OCI-LY3 (cell line): Measurements from ENCODE around the gene MOCOS.

ENCODE experiments used
- H2AFZ ChIP-seq: fragments of 200-600, 300-600 bp; shearing (Covaris generic); 2 replicates; pipeline ENCODE4 v1.6.0; 2014; ENCODE audit warnings: antibody characterized with exemption, low read depth, low read length
- H3K27ac ChIP-seq: fragments of 200-600, 300-600 bp; sonication (generic); 2 replicates; pipeline ENCODE4 v1.5.1; 2014; ENCODE audit warnings: mild to moderate bottlenecking, low read length, moderate library complexity, mixed read lengths
- H3K27me3 ChIP-seq: fragments of 200-600, 300-600 bp; sonication (generic); 2 replicates; pipeline ENCODE4 v1.6.1; 2014; ENCODE audit warnings: low read depth, low read length, mixed read lengths
- H3K36me3 ChIP-seq: fragments of 200-600, 300-600 bp; sonication (generic); replicated peaks from 2 replicates; pipeline ENCODE3; 2014; ENCODE audit warnings: low read depth, low read length, mixed read lengths
- H3K4me1 ChIP-seq: fragments of 300-600, 200-600 bp; sonication (generic); 2 replicates; pipeline ENCODE4 v1.6.1; 2014; ENCODE audit warnings: low read length, mixed read lengths
- H3K4me2 ChIP-seq: fragments of 200-600, 300-600 bp; sonication (generic); 2 replicates; pipeline ENCODE4 v1.6.1; 2014; ENCODE audit warnings: low read length, mixed read lengths
- H3K4me3 ChIP-seq: fragments of 300-600, 200-600 bp; sonication (generic); 2 replicates; pipeline ENCODE4 v1.5.1; 2014; ENCODE audit warnings: antibody characterized with exemption, mild to moderate bottlenecking, low read length, moderate library complexity
- H3K79me2 ChIP-seq: fragments of 300-600, 200-600 bp; shearing (Covaris generic); 2 replicates; pipeline ENCODE4 v1.6.1; 2014; ENCODE audit warnings: mild to moderate bottlenecking, low read length, mixed read lengths
- H3K9ac ChIP-seq: fragments of 300-600, 200-600 bp; shearing (Covaris generic); 2 replicates; pipeline ENCODE4 v1.6.0; 2014; ENCODE audit warnings: mild to moderate bottlenecking, low read length, moderate library complexity
- H3K9me3 ChIP-seq: fragments of 200-600, 300-600 bp; shearing (Covaris generic); 2 replicates; pipeline ENCODE4 v1.6.1; 2014; ENCODE audit warnings: low read length, mixed read lengths; ENCODE audit not compliant: insufficient read depth
- H4K20me1 ChIP-seq: fragments of 200-600, 300-600 bp; sonication (generic); 2 replicates; pipeline ENCODE4 v1.6.1; 2016; ENCODE audit warnings: low read length, mixed read lengths; ENCODE audit not compliant: insufficient read depth
- CTCF ChIP-seq: fragments of 200-600, 300-600 bp; sonication (generic); IDR thresholded peaks from 2 replicates; pipeline ENCODE4 v1.5.1; 2014; ENCODE audit warnings: antibody characterized with exemption, low read length, low read depth
- EZH2phosphoT487 ChIP-seq: fragments of 200-600 bp; shearing (Covaris generic); IDR thresholded peaks from 2 replicates; pipeline ENCODE4 v1.6.1; 2018; ENCODE audit warnings: antibody characterized with exemption, mixed run types, low read depth

Gene MOCOS

GRCh38 chr18:36295214-36295613 is 107.9 kb downstream of the MOCOS start:
- no peak overlapping the region for H3K9ac ChIP-seq
- no peak overlapping the region for H2AFZ ChIP-seq
- H3K4me2 ChIP-seq, result no peak overlapping the region
- H3K36me3 ChIP-seq, result no peaks in the 10 kb centered on the region
- no peak overlapping the region for H3K4me3 ChIP-seq
- H3K27ac ChIP-seq, result no peak overlapping the region
- no peaks in the 10 kb centered on the region for H3K9me3 ChIP-seq
- TF ChIP-seq EZH2phosphoT487 (no peak), CTCF (no peak)
- no peaks in the 10 kb centered on the region for H4K20me1 ChIP-seq
- no peaks in the 10 kb centered on the region for H3K4me1 ChIP-seq
- no peaks in the 10 kb centered on the region for H3K79me2 ChIP-seq
- peaks cover 31% of the 10 kb centered on the region for H3K27me3 ChIP-seq

DNA sequence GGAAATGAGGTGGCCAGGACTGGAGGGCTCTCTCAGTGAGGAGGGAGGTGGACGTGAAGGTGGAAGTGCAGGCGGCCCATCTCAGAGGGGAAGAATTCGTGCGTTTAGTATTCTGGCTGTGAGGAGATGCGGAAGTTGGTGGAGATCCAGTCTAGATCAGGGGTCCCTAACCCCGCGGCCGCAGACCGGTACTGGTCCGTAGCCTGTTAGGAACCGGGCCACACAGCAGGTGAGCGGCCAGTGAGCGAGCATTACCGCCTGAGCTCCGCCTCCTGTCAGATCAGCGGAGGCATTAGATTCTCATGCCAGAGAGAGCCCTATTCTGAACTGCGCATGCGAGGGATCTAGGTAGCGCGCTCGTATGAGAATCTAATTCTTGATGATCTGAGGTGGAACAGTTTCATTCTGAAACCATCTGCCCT is 108.6 kb downstream of the MOCOS start:
- H3K27me3 ChIP-seq, result peaks cover 31% of the 10 kb centered on the region
- TF ChIP-seq EZH2phosphoT487, result no peak
- no peak for TF ChIP-seq CTCF

GRCh38 chr18:36296650-36297416 is 109.5 kb downstream of the MOCOS start:
- no peaks in the 10 kb centered on the region for H3K79me2 ChIP-seq
- no peaks in the 10 kb centered on the region for H3K9me3 ChIP-seq
- H3K4me3 ChIP-seq, result peak overlapping the region; percentile 74
- no peak overlapping the region for H3K27ac ChIP-seq
- H3K36me3 ChIP-seq, result no peaks in the 10 kb centered on the region
- H3K4me2 ChIP-seq, result peak overlapping the region; percentile 74
- H4K20me1 ChIP-seq, result no peaks in the 10 kb centered on the region
- H3K9ac ChIP-seq, result 0 out of 2 replicates have a peak overlapping the region, but pooled peaks have one; percentile 20
- TF ChIP-seq CTCF (peak; percentile 23; the same call in 1 of the 2 replicates), EZH2phosphoT487 (no peak)
- H3K4me1 ChIP-seq, result no peaks in the 10 kb centered on the region
- peak overlapping the region; percentile 45; the same call in 1 of the 2 replicates for H2AFZ ChIP-seq
- peaks cover 31% of the 10 kb centered on the region for H3K27me3 ChIP-seq

More for the DNA sequence above, 108.6 kb downstream of the MOCOS start:
- H3K79me2 ChIP-seq, result no peaks in the 10 kb centered on the region
- H3K9me3 ChIP-seq, result no peaks in the 10 kb centered on the region
- H3K4me2 ChIP-seq, result no peak overlapping the region
- no peak overlapping the region for H3K27ac ChIP-seq
- H2AFZ ChIP-seq, result no peak overlapping the region
- H3K9ac ChIP-seq, result no peak overlapping the region
- no peaks in the 10 kb centered on the region for H3K36me3 ChIP-seq
- H3K4me1 ChIP-seq, result no peaks in the 10 kb centered on the region
- H3K4me3 ChIP-seq, result no peak overlapping the region
- no peaks in the 10 kb centered on the region for H4K20me1 ChIP-seq

- no peak for TF ChIP-seq EZH2phosphoT487
- no peak for TF ChIP-seq CTCF
- Histone ChIP-seq H3K4me3 (peak within 1 kb of the TSS; percentile 74), H3K4me1 (no peaks in the 10 kb centered on the region), H4K20me1 (no peaks in the 10 kb centered on the region), H3K27ac (no peak within 1 kb of the TSS), H3K9me3 (no peaks in the 10 kb centered on the region), H3K4me2 (peak within 1 kb of the TSS; percentile 74), H3K79me2 (no peaks in the 10 kb centered on the region), H3K27me3 (peaks cover 33% of the 10 kb centered on the region), H3K36me3 (no peaks in the 10 kb centered on the region), H3K9ac (0 out of 2 replicates have a peak within 1 kb of the TSS, but pooled peaks have one; percentile 20), H2AFZ (peak within 1 kb of the TSS; percentile 45; the same call in 1 of the 2 replicates)
Measured at GRCh38 chr18:36297417-36298125, 110.3 kb downstream of the MOCOS start, which contains the start of gene FHOD3. Gene FHOD3, plus strand, starts transcription at chr18:36297713. Its CDS starts 123 bp downstream, at chr18:36297836.
